T-helper 1 cell (primary cell): ENCODE data around the gene MYLK4.
"Not testable (repeated sequence)": the region's sequence is repeated elsewhere in the genome, so short reads cannot be mapped to it uniquely, and the experiment has no call there.

Source experiments
- DNase-seq, 5 donors: peaks; one replicate each; pipeline ENCODE4 v3.0.0-alpha.2; 2012 to 2020

Gene MYLK4

GRCh38 chr6:2777249-2777648 lies 26.5 kb upstream of the MYLK4 start:
- DNase-seq, result no peak

- no peak for DNase-seq
Measured at GRCh38 chr6:2775003-2775402, 24.3 kb upstream of the MYLK4 start.

GRCh38 chr6:2773449-2773848 lies 22.7 kb upstream of the MYLK4 start:
- no peak for DNase-seq

GRCh38 chr6:2772840-2773239 lies 22.1 kb upstream of the MYLK4 start:
- DNase-seq, result no peak

- no peak for DNase-seq
Measured at GRCh38 chr6:2771079-2771478, 20.4 kb upstream of the MYLK4 start.

- DNase-seq, result no peak
Measured at GRCh38 chr6:2770171-2770570, 19.4 kb upstream of the MYLK4 start.

- no peak for DNase-seq
Measured at GRCh38 chr6:2768696-2769095, 18.0 kb upstream of the MYLK4 start.

- DNase-seq, result peak in 1 of 5 donors; percentile 12
Measured at GRCh38 chr6:2767657-2768524, 17.2 kb upstream of the MYLK4 start.

- DNase-seq, result no peak
Measured at GRCh38 chr6:2766767-2767656, 16.3 kb upstream of the MYLK4 start.

- DNase-seq, result peak in 4 of 5 donors; percentile 14 to 50 (median 20)
Measured at GRCh38 chr6:2765896-2766766, 15.4 kb upstream of the MYLK4 start.

GRCh38 chr6:2765166-2765895 lies 14.6 kb upstream of the MYLK4 start, which contains the start of gene WRNIP1:
TSS of gene WRNIP1 (plus strand) at chr6:2765393. CDS start at chr6:2765623, 230 bp downstream.
- DNase-seq, result peak; percentile 94 to 99 (median 96)

- peak; percentile 43 to 70 (median 63) for DNase-seq
Measured at GRCh38 chr6:2764610-2765165, 14.0 kb upstream of the MYLK4 start.

- DNase-seq, result no peak
Measured at GRCh38 chr6:2763876-2764540, 13.3 kb upstream of the MYLK4 start.

- DNase-seq, result no peak
Measured at GRCh38 chr6:2763345-2763841, 12.7 kb upstream of the MYLK4 start.

GRCh38 chr6:2762868-2763267 lies 12.1 kb upstream of the MYLK4 start:
- not testable (repeated sequence) for DNase-seq

- DNase-seq, result peak in 1 of 5 donors; percentile 46
Measured at GRCh38 chr6:2760882-2761842, 10.4 kb upstream of the MYLK4 start.

GRCh38 chr6:2758980-2759379 lies 8.3 kb upstream of the MYLK4 start:
- DNase-seq, result no peak

GRCh38 chr6:2756687-2757224 lies 6.0 kb upstream of the MYLK4 start:
- no peak for DNase-seq

GRCh38 chr6:2756241-2756640 lies 5.5 kb upstream of the MYLK4 start:
- DNase-seq, result no peak
